A549 treated with DMSO at 1 μM for 4 hours (cell line): Measurements from ENCODE around the gene INAFM1. TPM values are rescaled to one million over a fixed set of nuclear protein-coding genes. Genes with fewer than 3 reads are reported as not detected.

Experiments
- total RNA-seq: library from RNA; stranded (reverse); fragments of 200-300 nt; extraction: Qiagen RNA extraction; gene quantifications from 5 replicates; pipeline ENCODE4 v1.2.3, GENCODE V29; 2022; ENCODE audit warnings: low read depth

Gene INAFM1
- total RNA-seq, result 4.4 to 10.3 TPM (median 8.8 TPM) in 5 replicates

DNA sequence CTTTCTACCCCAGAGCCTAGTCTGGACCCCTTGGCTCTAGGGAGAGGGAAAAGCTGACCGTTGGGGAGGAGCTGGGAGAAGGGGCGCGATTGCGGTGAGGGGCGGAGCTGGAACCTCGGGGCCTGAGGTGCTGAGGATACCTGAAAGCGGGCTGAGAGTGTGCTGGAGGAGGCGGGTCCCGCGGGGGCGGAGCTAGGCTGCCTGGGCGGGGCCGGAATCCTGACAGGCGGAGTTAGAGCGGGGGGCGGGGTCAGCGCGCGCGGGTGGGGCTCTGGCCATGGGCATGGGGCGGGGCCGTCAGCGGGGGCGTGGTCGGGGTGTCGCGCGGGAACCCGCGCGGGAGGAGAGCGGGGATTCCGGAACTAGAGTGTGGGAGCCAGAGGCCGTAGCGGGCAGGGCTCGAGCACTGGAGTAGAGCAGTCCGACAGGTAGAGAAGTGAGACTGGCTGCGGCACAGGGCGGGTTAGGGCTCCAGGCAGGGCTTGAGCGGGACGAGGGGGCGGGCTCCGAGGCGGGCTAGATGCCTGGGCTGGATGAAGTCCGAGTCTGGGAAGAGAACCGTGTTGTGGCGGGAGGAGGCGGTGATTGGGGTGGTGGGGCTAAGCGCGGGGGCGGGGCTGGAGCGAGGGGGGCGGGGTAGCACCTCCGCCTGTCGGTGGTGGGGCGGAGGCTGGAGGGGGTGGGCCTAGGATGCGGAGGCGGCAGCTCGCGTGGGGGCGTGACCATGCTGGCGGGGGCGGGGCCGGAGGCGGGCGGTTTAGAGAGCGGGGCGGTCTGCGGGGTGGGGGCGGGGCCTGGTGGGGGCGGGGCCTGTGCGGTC is at the start of gene INAFM1:
Gene INAFM1, plus strand, starts transcription at position 815 of the 820 bp plus-strand sequence. CDS start 35 bp downstream, outside the sequence.

DNA sequence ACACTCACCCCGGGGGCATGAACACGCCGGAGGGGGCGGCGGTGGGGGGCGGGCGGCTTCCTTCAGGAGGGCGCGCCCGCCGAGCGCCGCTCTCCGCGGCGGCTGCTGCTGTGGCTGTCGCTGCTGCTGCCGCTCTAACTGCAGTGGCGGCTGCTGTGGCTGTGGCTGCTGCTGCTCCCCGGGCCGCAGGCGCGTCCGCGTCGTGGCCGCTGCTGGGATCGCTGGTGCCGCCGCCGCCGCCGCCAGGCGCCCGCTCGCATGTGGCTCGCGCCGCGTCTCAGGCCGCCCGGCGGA is 43.8 kb upstream of the INAFM1 start, which contains the start of gene BBC3:
Gene BBC3, minus strand, starts transcription at position 279 of the 294 bp plus-strand sequence. CDS start 2,768 bp downstream, outside the sequence.

DNA sequence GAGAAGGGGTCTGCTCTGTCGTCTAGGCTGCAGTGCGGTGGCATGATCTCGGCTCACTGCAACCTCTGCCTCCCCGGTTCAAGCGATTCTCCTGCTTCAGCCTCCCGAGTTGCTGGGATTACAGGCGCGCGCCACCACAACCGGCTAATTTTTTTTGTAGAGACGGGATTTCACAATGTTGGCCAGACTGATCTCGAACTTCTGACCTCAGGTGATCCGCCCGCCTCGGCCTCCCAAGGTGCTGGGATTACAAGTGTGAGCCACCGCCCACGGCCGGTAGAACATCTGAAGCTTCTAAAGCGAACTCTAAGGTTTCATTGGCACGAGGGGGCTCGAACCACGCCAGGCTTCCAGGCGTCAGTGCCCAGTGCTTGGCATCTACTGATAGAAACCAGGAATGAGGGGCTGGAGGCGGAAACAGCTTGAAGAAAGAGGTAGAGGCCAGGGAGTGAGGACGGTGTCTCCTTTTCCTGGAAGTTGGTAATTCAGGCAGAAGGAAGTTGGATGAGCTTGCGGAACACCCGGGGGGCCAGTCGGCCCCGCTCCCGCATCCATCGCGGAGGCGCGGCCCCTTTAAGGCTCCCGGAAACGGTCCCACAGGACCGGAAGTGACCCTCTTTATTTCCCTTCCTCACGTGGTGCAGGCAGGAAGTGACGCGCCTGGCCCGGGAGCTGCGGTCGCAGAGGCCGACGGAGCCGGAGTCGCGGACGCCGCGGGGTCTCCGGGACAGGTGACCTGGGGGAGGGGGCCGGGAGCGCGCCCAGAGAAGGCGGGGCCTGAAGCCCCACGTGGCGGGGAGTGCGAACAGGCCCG is 18.6 kb upstream of the INAFM1 start, which contains the start of gene CCDC9:
Gene CCDC9, plus strand, starts transcription at position 647 of the 814 bp plus-strand sequence. CDS start 1,876 bp downstream, outside the sequence.

DNA sequence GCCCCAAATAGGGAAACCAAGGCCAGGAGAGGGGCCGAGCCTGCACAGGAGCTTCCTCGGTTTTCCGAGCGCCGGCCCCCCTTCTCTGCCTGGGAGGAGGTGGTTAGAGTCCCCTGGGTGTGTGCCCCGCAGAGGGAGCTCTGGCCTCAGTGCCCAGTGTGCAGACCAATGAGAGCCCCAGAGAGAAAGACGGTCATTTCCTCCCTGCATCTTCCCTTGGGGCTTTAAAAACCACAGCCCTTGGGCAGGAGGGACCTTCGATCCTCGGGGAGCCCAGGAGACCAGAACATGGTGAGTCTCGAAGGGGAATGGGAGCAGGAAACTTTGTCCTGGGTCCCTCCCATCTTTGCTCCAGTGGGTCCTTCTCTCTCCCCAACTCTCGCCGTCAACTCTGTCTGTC is 34.9 kb downstream of the INAFM1 start, which contains the start of gene C5AR1:
Gene C5AR1, plus strand, starts transcription at position 254 of the 400 bp plus-strand sequence. Its CDS starts 35 bp downstream, at position 289.

Other genes with a start within 250 kb of the INAFM1 start
- 23.9 to 71.7 TPM (median 64.5 TPM) in 5 replicates for gene TMEM160, start 226.3 kb upstream of the INAFM1 start, total RNA-seq
- gene ZC3H4, start 161.1 kb upstream of the INAFM1 start, total RNA-seq, result 20.4 to 25.9 TPM (median 22.4 TPM) in 5 replicates
- 206 to 234 TPM (median 212 TPM) in 5 replicates for gene SAE1, start 144.1 kb upstream of the INAFM1 start, total RNA-seq
- gene BBC3, start 43.7 kb upstream of the INAFM1 start, total RNA-seq, result 21.9 to 31.1 TPM (median 28.0 TPM) in 5 replicates
- gene CCDC9, start 18.4 kb upstream of the INAFM1 start, total RNA-seq, result 21.6 to 27.2 TPM (median 23.0 TPM) in 5 replicates
- 0.74 to 2.1 TPM (median 1.8 TPM) in 5 replicates for gene C5AR1, start 35.0 kb downstream of the INAFM1 start, total RNA-seq
- gene C5AR2, start 57.3 kb downstream of the INAFM1 start, total RNA-seq, result 0.44 to 1.1 TPM (median 0.87 TPM) in 5 replicates
- 23.3 to 36.4 TPM (median 32.4 TPM) in 5 replicates for gene DHX34, start 74.4 kb downstream of the INAFM1 start, total RNA-seq
- 31.2 to 40.3 TPM (median 33.7 TPM) in 5 replicates for gene MEIS3, start 144.6 kb downstream of the INAFM1 start, total RNA-seq
- gene SLC8A2, start 197.0 kb downstream of the INAFM1 start, total RNA-seq, result 0.17 to 0.51 TPM (median 0.44 TPM) in 5 replicates
- gene KPTN, start 209.3 kb downstream of the INAFM1 start, total RNA-seq, result 16.7 to 22.4 TPM (median 21.2 TPM) in 5 replicates
- gene NAPA, start 240.2 kb downstream of the INAFM1 start, total RNA-seq, result 85.6 to 109 TPM (median 90.4 TPM) in 5 replicates